Transverse colon (tissue), 4 donors: ENCODE measurements around the gene TMEM270. TPM values are rescaled to one million over a fixed set of nuclear protein-coding genes. Genes with fewer than 3 reads are reported as not detected.
A peak's percentile ranks its signal among the peaks of the same experiment; 100 is the strongest.

Experiments
- DNase-seq: peaks from one replicate; pipeline ENCODE4 v3.0.0-alpha.2; 2019
- H3K27ac ChIP-seq, 4 donors: fragments of 200-600 bp; sonication (generic); 2 replicates each; pipeline ENCODE4 v1.5.1; 2016 to 2018; ENCODE audit warnings: inconsistent platforms in 4 of 4
- H3K27me3 ChIP-seq: fragments of 200-600 bp; sonication (generic); 2 replicates; pipeline ENCODE4 v1.5.1; 2017; ENCODE audit warnings: inconsistent platforms
- H3K36me3 ChIP-seq, 4 donors: fragments of 200-600 bp; sonication (generic); 2 replicates each; pipeline ENCODE4 v1.5.1; 2017 to 2019; ENCODE audit warnings: inconsistent platforms in 4 of 4
- H3K4me1 ChIP-seq, 4 donors: fragments of 200-600 bp; sonication (generic); 2 replicates each; pipeline ENCODE4 v1.5.1; 2017 to 2020; ENCODE audit warnings: inconsistent platforms in 4 of 4
- H3K4me3 ChIP-seq, 4 donors: fragments of 200-600 bp; sonication (generic); 1 replicate in 1 of 4; 2 replicates in 3 of 4; pipeline versions ENCODE4 v1.5.1 to v1.6.1; 2017 to 2019; ENCODE audit warnings: inconsistent platforms in 4 of 4
- H3K9me3 ChIP-seq, 2 donors: fragments of 200-600 bp; sonication (generic); 2 replicates each; pipeline ENCODE4 v1.5.1; 2017 to 2019; ENCODE audit warnings: inconsistent platforms in 2 of 2
- CTCF ChIP-seq, 5 experiments: fragments of 200-600 bp in 3 of 5; fragments of 450-650 bp in 2 of 5; sonication (generic) in 3 of 5; IDR thresholded peaks; 1 replicate in 2 of 5; 2 replicates in 3 of 5; pipeline ENCODE4 v1.5.1; 2016 to 2017; ENCODE audit warnings: antibody characterized with exemption in 5 of 5, inconsistent platforms in 3 of 5, mild to moderate bottlenecking in 2 of 5, moderate library complexity in 1 of 5
- EP300 ChIP-seq: sonication (generic); formaldehyde crosslinking; IDR thresholded peaks from one replicate; pipeline ENCODE4 v1.6.1; 2017; ENCODE audit warnings: antibody characterized with exemption, low read depth
- POLR2A ChIP-seq: fragments of 450-650 bp; IDR thresholded peaks from one replicate; pipeline ENCODE4 v1.6.1; 2016; ENCODE audit warnings: antibody characterized with exemption, mild to moderate bottlenecking, moderate library complexity
- POLR2AphosphoS5 ChIP-seq, 3 donors: sonication (generic); formaldehyde crosslinking; IDR thresholded peaks; one replicate each; pipeline ENCODE4 v1.6.1; 2016; ENCODE audit warnings: antibody characterized with exemption in 3 of 3
- WGBS, 2 donors: methylation state at CpG; one replicate each; pipeline ENCODE4 v1.1.5; 2018; ENCODE audit warnings: low coverage in 1 of 2; 5-methylcytosine and 5-hydroxymethylcytosine counted together
- in situ Hi-C, 4 donors: fragments of 200-750 bp; cut with MboI; loops; one replicate each; pipeline versions ENCODE4 v1.15.0 to v1.15.1; 2017; ENCODE audit warnings: low sequenced_read_pairs in 3 of 4, low pct_ligation_motif_present in 1 of 4, low pct_unique_long_range_greater_than_20kb in 1 of 4
- intact Hi-C: fragments of 100-400 bp; cut with DNase I; formaldehyde crosslinking; loops from one replicate; pipeline ENCODE4 v1.15.1; 2023; ENCODE audit warnings: low total_unique reads
- total RNA-seq, 4 donors: library from RNA; depleted of rRNA; stranded (reverse); fragments of >200 nt; gene quantifications; one replicate each; pipeline ENCODE4 v1.1.0, GENCODE V29; 2016

The TMEM270 gene
- total RNA-seq, 4 donors from 2014 or later: not detected

GRCh38 chr7:73842067-73842976 is 18.6 kb upstream of the TMEM270 start, which contains the start of gene METTL27:
METTL27 (minus strand) TSS chr7:73842516; CDS start chr7:73842140, 376 bp downstream.
- DNase-seq: peak; percentile 96
- Histone ChIP-seq H3K4me3 (peak within 1 kb of the TSS; percentile 46 to 65 (median 58)), H3K36me3 (no peaks in the 10 kb centered on the region), H3K9me3 (no peaks in the 10 kb centered on the region), H3K4me1 (peaks cover 8 to 24% (median 11%) of the 10 kb centered on the region in 4 donors), H3K27ac (peak within 1 kb of the TSS; percentile 81 to 84 (median 83)), H3K27me3 (no peaks in the 10 kb centered on the region)
- TF ChIP-seq POLR2A (peak; percentile 89), EP300 (no peak), CTCF (IDR thresholded peaks at IDR 0.05) (no peak), POLR2AphosphoS5 (IDR thresholded peaks at IDR 0.05) (peak; percentile 77 to 91 (median 86))
- intact Hi-C loops (no loop called here), in situ Hi-C loops (no loop called here)
- WGBS, 2 donors: 2 to 7% methylated on average over 12 to 38 of the region's 45 CpGs

GRCh38 chr7:73844131-73844547 is 16.8 kb upstream of the TMEM270 start:
- peaks cover 8 to 37% (median 14%) of the 10 kb centered on the region in 4 donors for H3K4me1 ChIP-seq
- TF ChIP-seq POLR2AphosphoS5 (IDR thresholded peaks at IDR 0.05) (no peak), CTCF (IDR thresholded peaks at IDR 0.05) (no peak), POLR2A (no peak), EP300 (no peak)
- 53 to 59% methylated on average over 9 of the region's 9 CpGs for WGBS, 2 donors
- H3K4me3 ChIP-seq: no peak overlapping the region
- no peaks in the 10 kb centered on the region for H3K9me3 ChIP-seq
- no peaks in the 10 kb centered on the region for H3K36me3 ChIP-seq
- no peak overlapping the region for H3K27ac ChIP-seq
- H3K27me3 ChIP-seq: no peaks in the 10 kb centered on the region
- no peak for DNase-seq
- in situ Hi-C loops (no loop called here), intact Hi-C loops (no loop called here)

GRCh38 chr7:73844848-73845460 is 16.0 kb upstream of the TMEM270 start:
- WGBS, 2 donors: 85 to 94% methylated on average over 9 to 13 of the region's 13 CpGs
- in situ Hi-C loops: no loop called here

More at GRCh38 chr7:73844848-73845460, 16.0 kb upstream of the TMEM270 start:
- no peaks in the 10 kb centered on the region for H3K36me3 ChIP-seq
- no peak for DNase-seq
- no peaks in the 10 kb centered on the region for H3K27me3 ChIP-seq
- peak overlapping the region in 3 of 4 donors; percentile 20 to 37 (median 34) for H3K27ac ChIP-seq
- H3K9me3 ChIP-seq: no peaks in the 10 kb centered on the region
- TF ChIP-seq POLR2A (no peak), POLR2AphosphoS5 (IDR thresholded peaks at IDR 0.05) (no peak), CTCF (IDR thresholded peaks at IDR 0.05) (no peak), EP300 (no peak)
- intact Hi-C loops: no loop called here
- no peak overlapping the region for H3K4me3 ChIP-seq
- peaks cover 14 to 45% (median 22%) of the 10 kb centered on the region in 4 donors for H3K4me1 ChIP-seq
